H1 (cell line): ENCODE data around the gene STPG1. TPM values are rescaled to one million over a fixed set of nuclear protein-coding genes. Genes with fewer than 3 reads are reported as not detected.

Source experiments
- CTCF ChIA-PET: fragments of 300-600 bp; sonication (Branson Sonifier 250); formaldehyde crosslinking; loops from one replicate; lab custom pipeline; 2021; ENCODE audit not compliant: partially characterized antibody; lab: Charles Lee
- POLR2A ChIA-PET: fragments of 300-600 bp; sonication (Branson Sonifier 250); formaldehyde crosslinking; loops from one replicate; lab custom pipeline; 2021; ENCODE audit warnings: inconsistent platforms; ENCODE audit not compliant: partially characterized antibody; lab: Charles Lee
- DNase-seq, 2 experiments: peaks; one replicate each; pipeline versions ENCODE4 v3.0.0 to v3.0.0-alpha.2; 2010 to 2022; ENCODE audit warnings: low spot score in 2 of 2, low read depth in 1 of 2, mixed read lengths in 1 of 2
- FAIRE-seq: peaks from 2 replicates; lab custom pipeline; 2011; peaks lifted over from hg19 to GRCh38; lab: Jason Lieb, UNC
- H2AFZ ChIP-seq: 2 replicates; pipeline ENCODE4 v1.8.1; 2012; ENCODE audit warnings: low read length, inconsistent platforms
- H2AK5ac ChIP-seq: 2 replicates; pipeline ENCODE4 v1.6.1; 2013; ENCODE audit warnings: low read depth, low read length
- H2BK120ac ChIP-seq: replicated peaks from 2 replicates; pipeline ENCODE3; 2013; ENCODE audit warnings: low read depth, low read length, inconsistent platforms
- H2BK12ac ChIP-seq: 2 replicates; pipeline ENCODE4 v1.6.1; 2013; ENCODE audit warnings: low read depth, low read length
- H2BK15ac ChIP-seq: 2 replicates; pipeline ENCODE4 v1.6.1; 2013; ENCODE audit warnings: low read length
- H2BK20ac ChIP-seq: 2 replicates; pipeline ENCODE4 v1.6.1; 2013; ENCODE audit warnings: low read length
- H2BK5ac ChIP-seq: 2 replicates; pipeline ENCODE4 v1.6.1; 2013; ENCODE audit warnings: low read depth, low read length
- H3K14ac ChIP-seq: 2 replicates; pipeline ENCODE4 v1.6.1; 2013; ENCODE audit warnings: inconsistent platforms; ENCODE audit not compliant: insufficient read length
- H3K18ac ChIP-seq: 2 replicates; pipeline ENCODE4 v1.6.1; 2013; ENCODE audit warnings: low read length; ENCODE audit errors: extremely low read depth
- H3K23ac ChIP-seq: 2 replicates; pipeline ENCODE4 v1.6.1; 2013; ENCODE audit warnings: inconsistent platforms; ENCODE audit not compliant: insufficient read length
- H3K23me2 ChIP-seq: 2 replicates; pipeline ENCODE4 v1.6.1; 2013; ENCODE audit warnings: low read depth, low read length
- H3K27ac ChIP-seq: 2 replicates; pipeline ENCODE4 v1.6.1; 2011; ENCODE audit warnings: low read depth, low read length, inconsistent platforms
- H3K27me3 ChIP-seq, 4 experiments: replicated peaks in 1 of 4; 1 replicate in 1 of 4; 2 replicates in 3 of 4; pipeline versions ENCODE4 v1.6.1 to v1.8.1; 2011 to 2013; ENCODE audit warnings: low read length in 3 of 4, mild to moderate bottlenecking in 3 of 4, inconsistent platforms in 2 of 4, mixed read lengths in 2 of 4, moderate library complexity in 1 of 4; ENCODE audit not compliant: control insufficient read depth in 3 of 4, insufficient read depth in 3 of 4; ENCODE audit errors: extremely low read depth in 1 of 4
- H3K36me3 ChIP-seq, 4 experiments: 2 replicates each; pipeline versions ENCODE4 v1.6.1 to v1.8.1; 2011 to 2013; ENCODE audit warnings: mild to moderate bottlenecking in 4 of 4, low read length in 3 of 4, moderate library complexity in 2 of 4, control low read depth in 1 of 4, inconsistent platforms in 1 of 4; ENCODE audit not compliant: insufficient read depth in 4 of 4, control insufficient read depth in 2 of 4
- H3K4ac ChIP-seq: replicated peaks from 2 replicates; pipeline ENCODE3; 2013; ENCODE audit warnings: low read length, low read depth, mixed read lengths, inconsistent platforms; ENCODE audit not compliant: insufficient read length
- H3K4me1 ChIP-seq, 4 experiments: replicated peaks in 1 of 4; 1 replicate in 1 of 4; 2 replicates in 3 of 4; pipeline versions ENCODE4 v1.6.1 to v1.8.1; 2011 to 2013; ENCODE audit warnings: low read length in 3 of 4, inconsistent platforms in 2 of 4, mixed read lengths in 1 of 4; ENCODE audit not compliant: insufficient read depth in 4 of 4, control insufficient read depth in 3 of 4
- H3K4me2 ChIP-seq, 2 experiments: 2 replicates each; pipeline versions ENCODE4 v1.6.1 to v1.8.1; 2011 to 2013; ENCODE audit warnings: low read depth in 2 of 2, low read length in 2 of 2, control low read depth in 1 of 2, inconsistent platforms in 1 of 2, mild to moderate bottlenecking in 1 of 2; ENCODE audit not compliant: insufficient read depth in 1 of 2
- H3K4me3 ChIP-seq, 4 experiments: fragments of 200-600, 300-600 bp in 1 of 4; sonication (generic), shearing (Covaris generic), sonication (Bioruptor Twin) in 1 of 4; 2 replicates each; pipeline versions ENCODE4 v1.5.1 to v1.8.1; 2011 to 2016; ENCODE audit warnings: low read length in 4 of 4, low read depth in 3 of 4, control low read depth in 2 of 4, inconsistent platforms in 2 of 4, mild to moderate bottlenecking in 2 of 4, mixed read lengths in 1 of 4, moderate library complexity in 1 of 4; ENCODE audit not compliant: insufficient read depth in 2 of 4; ENCODE audit errors: extremely low read depth in 1 of 4
- H3K56ac ChIP-seq: replicated peaks from 2 replicates; pipeline ENCODE3; 2013; ENCODE audit warnings: low read depth, mild to moderate bottlenecking, mixed read lengths, low read length, inconsistent platforms; ENCODE audit not compliant: insufficient read length
- H3K79me1 ChIP-seq: 2 replicates; pipeline ENCODE4 v1.6.1; 2013; ENCODE audit warnings: low read depth, low read length, control low read depth
- H3K79me2 ChIP-seq, 2 experiments: 2 replicates each; pipeline versions ENCODE4 v1.6.1 to v1.8.1; 2012 to 2013; ENCODE audit warnings: low read length in 2 of 2, mild to moderate bottlenecking in 2 of 2, inconsistent platforms in 1 of 2; ENCODE audit not compliant: insufficient read depth in 2 of 2, control insufficient read depth in 1 of 2
- H3K9ac ChIP-seq, 4 experiments: replicated peaks in 1 of 4; 1 replicate in 1 of 4; 2 replicates in 3 of 4; pipeline versions ENCODE4 v1.6.1 to v1.8.1; 2011 to 2013; ENCODE audit warnings: low read depth in 3 of 4, low read length in 3 of 4, control low read depth in 2 of 4, mild to moderate bottlenecking in 2 of 4, moderate library complexity in 2 of 4, inconsistent platforms in 1 of 4; ENCODE audit errors: extremely low read depth in 1 of 4
- H3K9me3 ChIP-seq, 2 experiments: 2 replicates each; pipeline versions ENCODE4 v1.6.1 to v1.8.1; 2012 to 2013; ENCODE audit warnings: mild to moderate bottlenecking in 2 of 2, moderate library complexity in 2 of 2, control low read depth in 1 of 2, inconsistent platforms in 1 of 2, low read depth in 1 of 2, low read length in 1 of 2, mixed read lengths in 1 of 2; ENCODE audit not compliant: insufficient read depth in 2 of 2
- H4K20me1 ChIP-seq, 2 experiments: replicated peaks in 1 of 2; 2 replicates each; pipeline versions ENCODE3 to v1.8.1; 2011 to 2013; ENCODE audit warnings: inconsistent platforms in 2 of 2, low read length in 2 of 2, mild to moderate bottlenecking in 1 of 2; ENCODE audit not compliant: insufficient read depth in 2 of 2, control insufficient read depth in 1 of 2
- H4K5ac ChIP-seq: 2 replicates; pipeline ENCODE4 v1.6.1; 2013; ENCODE audit warnings: low read length, low read depth, mixed read lengths, inconsistent platforms; ENCODE audit not compliant: insufficient read length
- H4K8ac ChIP-seq: 2 replicates; pipeline ENCODE4 v1.8.0; 2013; ENCODE audit warnings: mild to moderate bottlenecking, moderate library complexity, low read length, inconsistent platforms; ENCODE audit not compliant: insufficient read depth; ENCODE audit errors: extremely low read depth
- H4K91ac ChIP-seq: replicated peaks from 2 replicates; pipeline ENCODE3; 2013; ENCODE audit warnings: low read length, mixed read lengths, inconsistent platforms; ENCODE audit not compliant: insufficient read length
- HDAC6 ChIP-seq: IDR thresholded peaks from one replicate; pipeline ENCODE4 v1.7.1; 2012; ENCODE audit warnings: low read depth, mild to moderate bottlenecking, inconsistent platforms, low read length, moderate library complexity
- NRF1 ChIP-seq: IDR thresholded peaks from 2 replicates; pipeline ENCODE4 v1.6.1; 2011; ENCODE audit warnings: mild to moderate bottlenecking, low read depth, low read length, improper control_type of control experiment
- RXRA ChIP-seq: IDR thresholded peaks from 2 replicates; pipeline ENCODE4 v1.6.1; 2011; ENCODE audit warnings: low read depth, mild to moderate bottlenecking, low read length, moderate library complexity; ENCODE audit not compliant: insufficient read depth
- TCF12 ChIP-seq: IDR thresholded peaks from 2 replicates; pipeline ENCODE4 v1.6.1; 2011; ENCODE audit warnings: low read depth, mild to moderate bottlenecking, low read length
- WGBS, 2 experiments: shearing (Covaris generic) in 1 of 2; methylation state at CpG; one replicate each; pipeline versions ENCODE4 v1.1.6 to v1.1.7; 2013 to 2015; ENCODE audit warnings: low lambda C conversion rate in 2 of 2, mixed read lengths in 2 of 2, inconsistent platforms in 1 of 2, low coverage in 1 of 2, missing lambda C conversion rate in 1 of 2; ENCODE audit not compliant: insufficient replicate concordance in 2 of 2, insufficient coverage in 1 of 2, insufficient read length in 1 of 2; ENCODE audit errors: extremely low coverage in 1 of 2, missing lambda C conversion rate in 1 of 2; 5-methylcytosine and 5-hydroxymethylcytosine counted together
- polyA plus RNA-seq, 7 experiments: library from polyadenylated mRNA; depleted of rRNA in 3 of 7; stranded (reverse) in 5 of 7; unstranded in 2 of 7; fragments of >200 nt in 5 of 7; fragments of 200-250 nt in 2 of 7; gene quantifications; 1 replicate in 5 of 7; 2 replicates in 1 of 7; 4 replicates in 1 of 7; pipeline versions ENCODE4 v1.2.1 to v1.2.3, GENCODE V29; 2011 to 2013; ENCODE audit warnings: missing spikeins in 2 of 7, mixed read lengths in 2 of 7
- total RNA-seq: library from RNA; stranded (reverse); fragmentation: NEBNext Ultra II Directional; extraction: Animal tissue kit (Norgen Biotek cat#: 25700); gene quantifications from 2 replicates; pipeline ENCODE4 v1.2.1, GENCODE V29; 2021

Gene STPG1
- total and polyA plus RNA-seq, 2 of the 8 experiments (the other 6 are each of a cell fraction or from before 2014, with no cell fraction given) = 10.3 to 11.2 TPM

DNA sequence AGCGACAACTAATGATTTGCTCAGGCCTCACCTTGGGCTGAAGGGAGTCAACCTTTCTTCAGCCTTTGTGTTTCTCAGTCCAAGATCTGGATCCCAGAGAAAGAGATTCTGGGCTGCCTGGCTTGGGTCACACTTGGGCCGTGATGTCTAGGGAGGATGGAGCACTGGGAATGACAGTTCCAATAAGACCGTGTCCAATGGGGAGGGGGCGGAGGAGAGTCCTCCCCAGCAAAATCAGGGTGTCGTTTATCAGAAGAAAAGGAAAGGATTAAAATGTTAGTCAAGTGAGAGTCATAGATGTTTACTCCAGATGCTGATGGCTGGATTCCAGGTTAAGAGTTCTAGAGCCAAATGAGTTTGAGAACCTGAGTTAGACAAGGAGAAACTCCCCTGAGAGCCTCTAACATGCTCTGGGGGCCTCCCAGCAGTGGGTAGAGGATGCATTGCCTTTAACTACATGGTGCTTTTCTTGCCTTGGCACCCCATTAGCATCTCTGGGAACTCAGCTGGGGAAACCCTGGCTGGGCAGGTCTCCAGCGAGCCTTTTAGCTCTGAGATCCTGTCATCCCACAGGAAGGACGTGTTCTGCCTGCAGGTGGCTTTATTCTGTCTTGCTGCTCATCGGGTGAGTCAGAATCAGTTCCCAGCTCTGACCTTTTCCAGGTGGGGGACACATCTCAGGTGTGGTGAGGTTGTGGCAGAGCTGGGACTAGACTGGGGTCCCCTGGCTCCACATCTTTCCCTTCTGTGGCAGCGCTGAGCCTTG lies 24.2 kb upstream of the STPG1 start:
- Histone ChIP-seq H3K14ac (no peak overlapping the region), H4K20me1 (no peaks in the 10 kb centered on the region), H3K4me2 (no peak overlapping the region), H3K18ac (no peak overlapping the region; the same call in 1 of the 2 replicates), H4K5ac (no peak overlapping the region)
- TF ChIP-seq RXRA = no peak
- no peak for TF ChIP-seq TCF12
- no peak for TF ChIP-seq HDAC6
- no peak for TF ChIP-seq NRF1
- TF ChIP-seq, all 59 proteins: peak for 0
- DNase-seq (no peak), FAIRE-seq (no peak)
- H2BK12ac ChIP-seq = no peak overlapping the region
- H2BK120ac ChIP-seq = no peak overlapping the region
- WGBS, 2 experiments = 84% methylated on average over 9 of the region's 9 CpGs; no CpG with 5 or more reads in 1 of the 2 experiments
- H3K4me1 ChIP-seq = peaks cover 2 to 12% (median 4%) of the 10 kb centered on the region in 4 experiments; a peak in 6 of 7 replicates
- no peaks in the 10 kb centered on the region for H3K27me3 ChIP-seq
- no peaks in the 10 kb centered on the region for H3K79me2 ChIP-seq
- no peak overlapping the region for H3K4ac ChIP-seq
- no peaks in the 10 kb centered on the region; a peak in 2 of 8 replicates for H3K36me3 ChIP-seq
- no peak overlapping the region for H3K27ac ChIP-seq
- H3K79me1 ChIP-seq = no peaks in the 10 kb centered on the region
- no peaks in the 10 kb centered on the region for H3K23me2 ChIP-seq
- no peak overlapping the region for H2AK5ac ChIP-seq
- H2BK20ac ChIP-seq = no peak overlapping the region
- H2BK5ac ChIP-seq = no peak overlapping the region; the same call in 1 of the 2 replicates
- POLR2A ChIA-PET = interaction anchor here (0.8 kb wide), 1 partner anchor 26 kb away, joined by 3 read pairs; no protein-coding TSS in a partner anchor
- H3K9ac ChIP-seq = no peak overlapping the region
- no peak overlapping the region for H3K56ac ChIP-seq
- H2BK15ac ChIP-seq = 0 out of 2 replicates have a peak overlapping the region, but pooled peaks have one; percentile 11
- H3K23ac ChIP-seq = no peak overlapping the region
- no peak overlapping the region for H4K91ac ChIP-seq
- no peak overlapping the region for H3K4me3 ChIP-seq
- CTCF ChIA-PET = interaction anchor here (0.8 to 1.2 kb wide), 4 partner anchors 8 to 127 kb away, joined by 3 read pairs; no protein-coding TSS in a partner anchor
- H2AFZ ChIP-seq = no peak overlapping the region
- no peak overlapping the region for H4K8ac ChIP-seq
- H3K9me3 ChIP-seq = no peaks in the 10 kb centered on the region
